Tibial artery (tissue), 4 donors: ENCODE data around the gene SCARB1.

Experiments
- DNase-seq, 2 donors: peaks; one replicate each; pipeline ENCODE4 v3.0.0-alpha.2; 2019
- H3K27ac ChIP-seq, 2 donors: fragments of 200-600 bp; sonication (generic) in 1 of 2; 1 replicate in 1 of 2; 2 replicates in 1 of 2; pipeline ENCODE4 v1.5.1; 2018 to 2019; ENCODE audit warnings: mild to moderate bottlenecking in 1 of 2
- H3K27me3 ChIP-seq, 2 donors: fragments of 200-600 bp; sonication (generic) in 1 of 2; one replicate each; pipeline versions ENCODE4 v1.5.1 to v1.6.0; 2016 to 2019
- H3K36me3 ChIP-seq, 3 donors: fragments of 200-600 bp; sonication (generic) in 2 of 3; one replicate each; pipeline ENCODE4 v1.5.1; 2016 to 2019; ENCODE audit warnings: mild to moderate bottlenecking in 2 of 3
- H3K4me1 ChIP-seq, 4 donors: fragments of 200-600 bp; sonication (generic) in 2 of 4; 1 replicate in 3 of 4; 2 replicates in 1 of 4; pipeline ENCODE4 v1.5.1; 2016 to 2019
- H3K4me3 ChIP-seq, 2 donors: fragments of 200-600 bp; sonication (generic) in 1 of 2; 1 replicate in 1 of 2; 2 replicates in 1 of 2; pipeline ENCODE4 v1.5.1; 2018 to 2019; ENCODE audit warnings: mild to moderate bottlenecking in 2 of 2
- H3K9me3 ChIP-seq, 3 donors: fragments of 200-600 bp; sonication (generic) in 1 of 3; one replicate each; pipeline ENCODE4 v1.5.1; 2016 to 2019
- intact Hi-C: fragments of 100-400 bp; cut with DNase I; formaldehyde crosslinking; loops from one replicate; pipeline ENCODE4 v1.15.0; 2023; ENCODE audit warnings: low total_unique reads
- TF ChIP-seq, protein P1 (sequence below), 2 experiments: fragments of 200-600 bp in 1 of 2; fragments of 450-650 bp in 1 of 2; IDR thresholded peaks; one replicate each; pipeline ENCODE4 v1.5.1; 2017 to 2019; ENCODE audit warnings: antibody characterized with exemption in 2 of 2, mild to moderate bottlenecking in 1 of 2, moderate library complexity in 1 of 2

Gene SCARB1

DNA sequence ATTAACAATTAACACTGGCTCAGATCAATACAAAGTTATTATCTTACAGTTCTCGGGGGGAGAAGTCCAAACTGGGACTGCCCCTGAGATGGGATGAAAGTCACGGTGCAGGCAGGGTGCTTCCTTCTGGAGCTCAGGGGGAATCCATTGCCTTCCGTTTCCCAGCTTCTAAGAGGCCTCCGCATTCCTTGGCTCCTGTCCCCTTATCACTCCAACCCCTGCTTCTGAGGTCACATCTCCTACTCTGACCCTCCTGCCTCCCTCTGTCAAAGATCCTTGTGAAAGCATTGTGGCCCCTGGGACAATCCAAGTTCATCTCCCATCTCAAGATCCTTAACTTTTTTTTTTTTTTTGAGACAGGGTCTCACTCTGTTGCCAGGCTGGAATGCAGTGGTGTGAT, 30.8 kb downstream of the SCARB1 start:
- H3K4me1 ChIP-seq: peaks cover 0 to 21% (median 11%) of the 10 kb centered on the region in 4 donors
- intact Hi-C loops: no loop called here
- DNase-seq: no peak
- H3K27ac ChIP-seq: no peak overlapping the region
- H3K36me3 ChIP-seq: no peaks in the 10 kb centered on the region
- H3K27me3 ChIP-seq: no peaks in the 10 kb centered on the region
- no peak overlapping the region for H3K4me3 ChIP-seq
- no peaks in the 10 kb centered on the region for H3K9me3 ChIP-seq
- TF ChIP-seq, protein P1, sequence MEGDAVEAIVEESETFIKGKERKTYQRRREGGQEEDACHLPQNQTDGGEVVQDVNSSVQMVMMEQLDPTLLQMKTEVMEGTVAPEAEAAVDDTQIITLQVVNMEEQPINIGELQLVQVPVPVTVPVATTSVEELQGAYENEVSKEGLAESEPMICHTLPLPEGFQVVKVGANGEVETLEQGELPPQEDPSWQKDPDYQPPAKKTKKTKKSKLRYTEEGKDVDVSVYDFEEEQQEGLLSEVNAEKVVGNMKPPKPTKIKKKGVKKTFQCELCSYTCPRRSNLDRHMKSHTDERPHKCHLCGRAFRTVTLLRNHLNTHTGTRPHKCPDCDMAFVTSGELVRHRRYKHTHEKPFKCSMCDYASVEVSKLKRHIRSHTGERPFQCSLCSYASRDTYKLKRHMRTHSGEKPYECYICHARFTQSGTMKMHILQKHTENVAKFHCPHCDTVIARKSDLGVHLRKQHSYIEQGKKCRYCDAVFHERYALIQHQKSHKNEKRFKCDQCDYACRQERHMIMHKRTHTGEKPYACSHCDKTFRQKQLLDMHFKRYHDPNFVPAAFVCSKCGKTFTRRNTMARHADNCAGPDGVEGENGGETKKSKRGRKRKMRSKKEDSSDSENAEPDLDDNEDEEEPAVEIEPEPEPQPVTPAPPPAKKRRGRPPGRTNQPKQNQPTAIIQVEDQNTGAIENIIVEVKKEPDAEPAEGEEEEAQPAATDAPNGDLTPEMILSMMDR (IDR thresholded peaks at IDR 0.05): no peak

DNA sequence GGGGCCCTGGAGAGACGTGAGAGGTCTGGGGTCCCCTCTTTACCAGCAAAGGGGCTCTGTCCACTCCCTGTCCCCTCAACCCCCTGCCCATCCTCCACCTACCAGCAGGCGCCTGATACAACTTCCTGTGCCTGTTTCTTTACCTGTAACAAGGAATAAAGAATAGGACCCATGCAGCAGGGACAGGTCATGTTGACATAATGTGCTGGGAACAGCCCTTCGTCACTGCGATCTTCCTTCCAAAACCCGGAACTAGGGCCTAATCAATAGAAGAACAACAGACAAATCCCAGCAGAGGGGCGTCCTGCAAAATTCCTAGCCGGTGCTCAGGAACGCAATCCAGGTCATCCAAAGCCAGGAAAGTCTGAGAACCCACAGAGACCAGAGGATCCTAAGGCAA, 32.1 kb downstream of the SCARB1 start:
- TF ChIP-seq, protein P1 (IDR thresholded peaks at IDR 0.05): no peak
- H3K27me3 ChIP-seq: no peaks in the 10 kb centered on the region
- intact Hi-C loops: no loop called here
- H3K9me3 ChIP-seq: no peaks in the 10 kb centered on the region
- H3K27ac ChIP-seq: no peak overlapping the region
- H3K36me3 ChIP-seq: no peaks in the 10 kb centered on the region
- no peak overlapping the region for H3K4me3 ChIP-seq
- DNase-seq: no peak
- peaks cover 0 to 21% (median 10%) of the 10 kb centered on the region in 4 donors for H3K4me1 ChIP-seq

DNA sequence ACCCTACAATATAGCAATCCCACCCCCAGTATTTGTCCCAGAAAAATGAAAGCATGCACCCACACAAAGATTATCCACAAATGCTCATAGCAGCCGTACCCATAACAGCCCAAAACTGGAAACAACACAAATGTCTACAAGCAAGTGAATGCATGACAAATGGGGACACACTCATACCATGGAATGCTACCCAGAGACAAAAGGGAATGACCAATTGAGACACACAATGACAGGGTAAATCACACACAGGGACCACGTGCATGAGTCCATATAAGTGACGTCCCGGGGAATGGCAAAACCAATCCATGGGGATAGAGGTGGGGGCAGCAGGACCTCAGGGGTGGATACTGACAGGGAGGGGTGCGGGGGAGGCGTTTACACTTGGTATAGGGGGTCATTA, 33.4 kb downstream of the SCARB1 start:
- H3K4me1 ChIP-seq: peaks cover 0 to 21% (median 10%) of the 10 kb centered on the region in 4 donors
- H3K4me3 ChIP-seq: no peak overlapping the region
- DNase-seq: no peak
- no peaks in the 10 kb centered on the region for H3K9me3 ChIP-seq
- H3K36me3 ChIP-seq: no peaks in the 10 kb centered on the region
- H3K27ac ChIP-seq: no peak overlapping the region
- intact Hi-C loops: no loop called here
- TF ChIP-seq, protein P1 (IDR thresholded peaks at IDR 0.05): no peak
- no peaks in the 10 kb centered on the region for H3K27me3 ChIP-seq

DNA sequence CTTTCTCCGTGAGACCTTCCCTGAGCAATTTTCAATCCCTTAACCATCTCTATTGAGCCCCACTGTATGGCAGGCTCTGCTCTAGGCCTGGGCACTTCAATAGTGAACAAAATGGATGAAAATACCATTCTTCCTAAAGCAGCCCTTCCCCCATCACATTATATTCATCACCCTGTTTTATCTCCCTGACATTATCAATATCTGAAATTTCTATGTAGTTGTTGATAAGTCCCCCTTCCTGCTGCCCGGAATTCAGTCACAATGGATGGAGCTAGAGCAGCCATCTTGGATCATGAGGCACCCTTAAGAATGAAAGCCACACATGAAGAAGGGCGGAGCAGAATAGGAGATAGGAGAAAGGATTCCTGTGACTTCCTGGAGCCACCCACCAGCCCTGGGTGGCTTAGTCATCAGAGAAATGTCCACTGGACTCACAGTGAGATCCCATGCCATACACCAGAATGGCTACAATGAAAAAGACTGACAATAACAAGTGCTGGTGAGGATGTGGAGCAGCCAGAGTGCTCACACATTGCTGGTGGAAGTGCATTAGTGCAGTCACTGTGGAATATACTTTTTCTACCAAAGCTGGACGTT, 33.9 kb downstream of the SCARB1 start:
- TF ChIP-seq, protein P1 (IDR thresholded peaks at IDR 0.05): no peak
- intact Hi-C loops: no loop called here

DNA sequence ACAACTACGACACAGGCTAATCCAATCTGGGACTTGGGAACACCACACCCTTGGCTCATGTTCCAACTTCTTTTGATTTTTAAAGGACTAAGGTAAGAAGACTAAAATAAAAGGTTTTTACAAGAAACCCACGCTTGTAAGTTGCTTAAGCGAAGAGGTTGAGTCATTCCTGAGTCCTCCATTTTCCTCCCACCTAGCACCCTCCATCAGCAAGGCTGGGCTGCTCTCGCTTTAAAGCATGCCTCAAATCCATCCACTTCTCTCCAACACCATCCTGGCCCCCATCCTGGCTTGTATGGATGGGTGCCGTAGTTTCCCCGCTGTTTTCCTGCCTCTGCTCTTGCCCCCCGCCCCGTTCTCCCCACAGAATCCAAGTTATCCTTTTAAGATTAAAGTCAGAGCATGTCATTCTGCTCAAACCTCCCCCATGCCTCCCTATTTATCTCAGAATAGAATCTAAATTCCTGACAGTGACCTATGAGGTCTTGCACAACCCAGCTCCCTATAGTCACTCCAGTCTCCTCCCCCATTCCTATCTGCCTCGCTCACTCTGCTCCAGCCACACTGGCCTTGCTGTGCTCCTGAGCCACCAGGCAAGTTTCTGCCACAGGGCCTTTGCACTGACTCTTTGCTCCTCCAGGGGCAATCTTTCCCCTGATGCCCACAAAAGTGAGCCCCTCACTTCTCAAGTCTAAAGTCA, 34.5 kb downstream of the SCARB1 start:
- Histone ChIP-seq H3K27me3 (no peaks in the 10 kb centered on the region), H3K4me3 (no peak overlapping the region), H3K9me3 (no peaks in the 10 kb centered on the region), H3K27ac (no peak overlapping the region), H3K4me1 (peaks cover 0 to 21% (median 10%) of the 10 kb centered on the region in 4 donors), H3K36me3 (no peaks in the 10 kb centered on the region)
- TF ChIP-seq, protein P1 (IDR thresholded peaks at IDR 0.05): no peak
- DNase-seq: no peak
- intact Hi-C loops: no loop called here

More for the DNA sequence above, 33.9 kb downstream of the SCARB1 start:
- Histone ChIP-seq H3K27ac (no peak overlapping the region), H3K4me3 (no peak overlapping the region), H3K4me1 (peaks cover 0 to 21% (median 10%) of the 10 kb centered on the region in 4 donors), H3K27me3 (no peaks in the 10 kb centered on the region), H3K36me3 (no peaks in the 10 kb centered on the region), H3K9me3 (no peaks in the 10 kb centered on the region)
- no peak for DNase-seq
